Measurements from ENCODE around the gene GAMT. TPM values are rescaled to one million over a fixed set of nuclear protein-coding genes. Genes with fewer than 3 reads are reported as not detected.

GAMT gene
- total and polyA plus RNA-seq, 2 donors (not counting 3 experiments of a cell fraction or from before 2014, with no cell fraction given) = 22.1 to 36.9 TPM

DNA sequence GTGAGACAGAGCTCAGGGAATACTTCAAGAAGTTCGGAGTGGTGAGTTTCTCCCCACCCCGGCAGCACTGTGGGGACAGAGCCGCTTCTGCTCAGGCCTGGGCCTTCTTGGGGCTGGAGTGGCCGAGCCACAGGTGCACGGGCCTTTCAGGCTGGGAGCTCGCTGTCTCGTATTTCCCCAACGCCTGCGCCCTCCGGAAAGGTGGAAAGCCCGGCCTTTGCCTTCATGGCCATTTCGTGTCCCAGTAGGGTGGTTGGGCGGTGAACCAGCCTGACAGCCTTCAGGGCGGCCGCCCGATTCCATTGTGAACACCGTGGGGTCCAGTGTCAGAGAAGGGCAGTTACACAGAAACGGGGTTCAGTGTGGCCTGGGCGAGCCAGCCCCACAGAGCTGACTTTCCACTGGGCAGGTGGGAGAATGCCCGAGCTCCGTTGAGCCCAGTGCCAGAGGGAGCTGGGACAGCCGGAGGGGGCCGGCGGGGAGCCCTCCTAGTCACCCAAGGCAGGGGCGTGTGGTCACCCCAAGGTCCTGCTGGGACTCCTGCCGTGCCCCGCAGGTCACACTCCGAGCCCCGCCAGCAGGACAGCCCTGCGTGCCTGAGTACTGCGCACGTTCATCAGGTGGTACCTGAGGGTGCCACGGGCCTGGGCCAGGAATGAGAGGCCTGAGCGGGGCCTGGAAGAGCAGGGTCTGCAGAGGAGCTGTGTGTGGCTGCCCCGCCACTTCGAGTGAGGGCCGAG is 20.0 kb upstream of the GAMT start:
- no peaks in the 10 kb centered on the region for H3K27me3 ChIP-seq (ENCODE audit: control insufficient read depth in 2 of 2, insufficient read depth in 2 of 2, low read length in 2 of 2)
- H3K4me2 ChIP-seq (ENCODE audit: insufficient read depth, low read length) = no peak overlapping the region
- no peak for FAIRE-seq
- peaks cover 26 to 73% of the 10 kb centered on the region in 2 experiments for H3K36me3 ChIP-seq (ENCODE audit: control insufficient read depth in 2 of 2, extremely low read depth in 1 of 2, insufficient read depth in 2 of 2, low read length in 2 of 2)
- intact Hi-C loops (cut with micrococcal nuclease) (no loop called here), dilution Hi-C loops (cut with MboI; ENCODE audit: extremely low pct_ligation_motif_present, low sequenced_read_pairs) (no loop called here)
- ChIA-PET CTCF (no interaction called here), POLR2A (no interaction called here)
- no peak overlapping the region for H2AFZ ChIP-seq (ENCODE audit: low read depth, low read length)
- H3K9me1 ChIP-seq (replicated peaks; ENCODE audit: control insufficient read depth, extremely low read depth, insufficient read depth, low read length) = no peaks in the 10 kb centered on the region
- no peak overlapping the region for H3K27ac ChIP-seq (ENCODE audit: insufficient read depth, low read depth, low read length)
- TF ChIP-seq MYC (IDR thresholded peaks at IDR 0.05; ENCODE audit: low read depth, low read length) (no peak), EZH2 (IDR thresholded peaks at IDR 0.05; ENCODE audit: borderline replicate concordance, low read depth, low read length, severe bottlenecking) (no peak), POLR2AphosphoS5 (IDR thresholded peaks at IDR 0.05; ENCODE audit: insufficient read depth, low read depth, low read length) (no peak), FOS (IDR thresholded peaks at IDR 0.05; ENCODE audit: borderline replicate concordance, insufficient read depth, low read length) (no peak), JUN (IDR thresholded peaks at IDR 0.05; ENCODE audit: borderline replicate concordance, insufficient read depth, insufficient read length, low read depth) (no peak)
- TF ChIP-seq, protein P1, sequence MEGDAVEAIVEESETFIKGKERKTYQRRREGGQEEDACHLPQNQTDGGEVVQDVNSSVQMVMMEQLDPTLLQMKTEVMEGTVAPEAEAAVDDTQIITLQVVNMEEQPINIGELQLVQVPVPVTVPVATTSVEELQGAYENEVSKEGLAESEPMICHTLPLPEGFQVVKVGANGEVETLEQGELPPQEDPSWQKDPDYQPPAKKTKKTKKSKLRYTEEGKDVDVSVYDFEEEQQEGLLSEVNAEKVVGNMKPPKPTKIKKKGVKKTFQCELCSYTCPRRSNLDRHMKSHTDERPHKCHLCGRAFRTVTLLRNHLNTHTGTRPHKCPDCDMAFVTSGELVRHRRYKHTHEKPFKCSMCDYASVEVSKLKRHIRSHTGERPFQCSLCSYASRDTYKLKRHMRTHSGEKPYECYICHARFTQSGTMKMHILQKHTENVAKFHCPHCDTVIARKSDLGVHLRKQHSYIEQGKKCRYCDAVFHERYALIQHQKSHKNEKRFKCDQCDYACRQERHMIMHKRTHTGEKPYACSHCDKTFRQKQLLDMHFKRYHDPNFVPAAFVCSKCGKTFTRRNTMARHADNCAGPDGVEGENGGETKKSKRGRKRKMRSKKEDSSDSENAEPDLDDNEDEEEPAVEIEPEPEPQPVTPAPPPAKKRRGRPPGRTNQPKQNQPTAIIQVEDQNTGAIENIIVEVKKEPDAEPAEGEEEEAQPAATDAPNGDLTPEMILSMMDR (IDR thresholded peaks at IDR 0.05; ENCODE audit: extremely low read depth in 1 of 2, insufficient read depth in 1 of 2, low read depth in 1 of 2, low read length in 2 of 2) = no peak
- H3K4me1 ChIP-seq (ENCODE audit: control insufficient read depth, extremely low read depth, insufficient read depth, low read length) = peaks cover 2% of the 10 kb centered on the region
- BruUV-seq (replicated peaks) = no TSS peak
- DNase-seq (ENCODE audit: low read depth, low spot score) = no peak
- peaks cover 71% of the 10 kb centered on the region for H3K79me2 ChIP-seq (ENCODE audit: control insufficient read depth, insufficient read depth, low read length)
- H3K9me3 ChIP-seq (replicated peaks; ENCODE audit: control insufficient read depth, insufficient read depth, low read length) = no peaks in the 10 kb centered on the region
- peaks cover 2% of the 10 kb centered on the region for H4K20me1 ChIP-seq (replicated peaks; ENCODE audit: control insufficient read depth, extremely low read depth, insufficient read depth, low read length)
- H3K9ac ChIP-seq (replicated peaks; ENCODE audit: extremely low read depth, insufficient read depth, low read length) = no peak overlapping the region
- H3K4me3 ChIP-seq (replicated peaks in 1 of 3; ENCODE audit: insufficient read depth in 1 of 3, low read depth in 1 of 3, low read length in 3 of 3) = no peak overlapping the region
